DOHH2 (cell line): ENCODE data around the gene LRRC71.

Experiments
- CTCF ChIP-seq: fragments of 200-600 bp; sonication (generic); IDR thresholded peaks from one replicate; pipeline ENCODE4 v1.5.1; 2014; ENCODE audit warnings: antibody characterized with exemption, mild to moderate bottlenecking, low read depth, low read length; ENCODE audit not compliant: poor library complexity, severe bottlenecking
- EZH2phosphoT487 ChIP-seq: fragments of 200-600 bp; sonication (generic); IDR thresholded peaks from 2 replicates; pipeline ENCODE4 v1.6.1; 2017; ENCODE audit warnings: borderline replicate concordance, mild to moderate bottlenecking, antibody characterized with exemption, low read length, moderate library complexity, mixed read lengths

DNA sequence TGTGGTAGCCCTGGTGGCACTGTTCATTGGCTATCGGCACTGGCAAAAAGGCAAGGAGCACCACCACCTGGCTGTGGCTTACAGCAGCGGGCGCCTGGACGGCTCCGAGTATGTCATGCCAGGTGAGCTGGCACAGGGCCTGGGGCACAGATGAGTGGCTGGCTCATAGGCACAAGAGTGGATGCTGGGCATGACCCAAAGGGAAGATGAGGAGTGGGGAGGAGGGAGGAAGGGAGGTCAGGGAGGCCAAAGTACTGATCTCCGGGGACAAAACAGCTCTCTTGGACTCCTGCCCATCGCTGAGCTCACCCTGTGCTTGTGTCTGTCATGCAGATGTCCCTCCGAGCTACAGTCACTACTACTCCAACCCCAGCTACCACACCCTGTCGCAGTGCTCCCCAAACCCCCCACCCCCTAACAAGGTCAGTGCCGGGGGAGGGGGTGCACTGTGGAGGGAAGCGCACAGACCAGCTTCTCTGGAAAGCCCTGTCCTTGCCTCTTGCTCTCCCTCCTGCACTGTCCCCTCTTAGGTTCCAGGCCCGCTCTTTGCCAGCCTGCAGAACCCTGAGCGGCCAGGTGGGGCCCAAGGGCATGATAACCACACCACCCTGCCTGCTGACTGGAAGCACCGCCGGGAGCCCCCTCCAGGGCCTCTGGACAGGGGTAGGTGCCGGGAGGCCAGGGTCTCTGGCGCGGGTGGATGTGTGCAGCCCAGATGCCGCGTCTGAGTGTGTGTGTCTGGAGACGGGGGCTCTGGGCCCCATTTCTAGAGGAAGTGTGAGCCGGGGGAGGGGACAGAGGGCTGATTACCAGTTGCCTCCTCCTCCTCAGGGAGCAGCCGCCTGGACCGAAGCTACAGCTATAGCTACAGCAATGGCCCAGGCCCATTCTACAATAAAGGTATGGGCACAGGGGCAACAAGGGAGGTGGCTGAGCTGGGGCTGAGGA is 7.3 kb upstream of the LRRC71 start:
- TF ChIP-seq CTCF (no peak), EZH2phosphoT487 (no peak)
